Subcutaneous adipose tissue (tissue), 4 donors: Measurements from ENCODE around the gene PAAF1. TPM values are rescaled to one million over a fixed set of nuclear protein-coding genes. Genes with fewer than 3 reads are reported as not detected.

Experiments used
- CTCF ChIP-seq: fragments of 450-650 bp; IDR thresholded peaks from one replicate; pipeline ENCODE4 v1.5.1; 2016; ENCODE audit warnings: low read depth, mild to moderate bottlenecking, control low read depth, antibody characterized with exemption, moderate library complexity
- total RNA-seq, 4 donors: library from RNA; depleted of rRNA; stranded (reverse); fragments of >200 nt; gene quantifications; one replicate each; pipeline ENCODE4 v1.1.0, GENCODE V29; 2016

PAAF1 gene
- total RNA-seq, 4 donors from 2014 or later, result 8.2 to 28.4 (median 20.6) TPM

GRCh38 chr11:73931039-73931645 is 54.3 kb downstream of the PAAF1 start:
- TF ChIP-seq CTCF, result no peak

GRCh38 chr11:73931951-73932350 is 55.2 kb downstream of the PAAF1 start:
- no peak for TF ChIP-seq CTCF

GRCh38 chr11:73932781-73933180 is 56.0 kb downstream of the PAAF1 start:
- TF ChIP-seq CTCF, result no peak

- no peak for TF ChIP-seq CTCF
These were observed 62.3 kb downstream of the PAAF1 start for GRCh38 chr11:73939096-73939495.

- no peak for TF ChIP-seq CTCF
These were observed 64.2 kb downstream of the PAAF1 start for GRCh38 chr11:73940801-73941570.

GRCh38 chr11:73942010-73942409 is 65.2 kb downstream of the PAAF1 start:
- TF ChIP-seq CTCF, result no peak

- no peak for TF ChIP-seq CTCF
These were observed 67.3 kb downstream of the PAAF1 start for GRCh38 chr11:73944085-73944484.
